A549 (cell line): ENCODE results near the gene UGT1A9. TPM values are rescaled to one million over a fixed set of nuclear protein-coding genes. Genes with fewer than 3 reads are reported as not detected.
A peak's percentile ranks its signal among the peaks of the same experiment; 100 is the strongest.

ENCODE experiments used
- CBX2 ChIP-seq: fragments of 200-600 bp; sonication (generic); IDR thresholded peaks from 2 replicates; pipeline ENCODE4 v1.6.1; 2016; ENCODE audit warnings: low read depth, mild to moderate bottlenecking, borderline replicate concordance
- CBX8 ChIP-seq: fragments of 200-600 bp; sonication (generic); IDR thresholded peaks from 2 replicates; pipeline ENCODE4 v1.6.1; 2016
- CHD2 ChIP-seq: fragments of 150-350 bp; IDR thresholded peaks from 2 replicates; pipeline ENCODE4 v1.6.1; 2014; ENCODE audit warnings: low read length; ENCODE audit not compliant: partially characterized antibody
- EHMT2 ChIP-seq: fragments of 200-600 bp; sonication (generic); IDR thresholded peaks from 2 replicates; pipeline ENCODE4 v1.6.1; 2016; ENCODE audit warnings: antibody characterized with exemption, low read depth, mild to moderate bottlenecking, moderate library complexity
- EP300 ChIP-seq, 2 experiments: fragments of >200 bp; sonication (Bioruptor Twin); formaldehyde crosslinking; IDR thresholded peaks; 2 replicates in 1 of 2; 3 replicates in 1 of 2; pipeline ENCODE4 v1.6.1; 2016 to 2017
- FOSB ChIP-seq: fragments of 250-450 bp; sonication (Bioruptor Pico); IDR thresholded peaks from 2 replicates; pipeline ENCODE4 v1.5.0; 2020; ENCODE audit warnings: mild to moderate bottlenecking, moderate library complexity
- HDAC2 ChIP-seq: fragments of 200-600 bp; sonication (generic); IDR thresholded peaks from 2 replicates; pipeline ENCODE4 v1.6.1; 2016
- HOXB13 ChIP-seq: fragments of 250-450 bp; sonication (Bioruptor Pico); IDR thresholded peaks from 2 replicates; pipeline ENCODE4 v1.5.0; 2020; ENCODE audit warnings: low read depth, mild to moderate bottlenecking, moderate library complexity
- JUN ChIP-seq, 2 experiments: fragments of >200 bp; sonication (Bioruptor Twin); formaldehyde crosslinking; IDR thresholded peaks; 2 replicates in 1 of 2; 3 replicates in 1 of 2; pipeline ENCODE4 v1.6.1; 2016 to 2017
- MAFK ChIP-seq: fragments of 450-650 bp; IDR thresholded peaks from 2 replicates; pipeline ENCODE4 v1.6.1; 2014; ENCODE audit not compliant: partially characterized antibody
- MYC ChIP-seq: IDR thresholded peaks from 2 replicates; pipeline ENCODE4 v1.6.1; 2012; ENCODE audit warnings: mild to moderate bottlenecking, inconsistent platforms, low read length, improper control_type of control experiment, borderline replicate concordance
- NR3C1 ChIP-seq: fragments of >200 bp; sonication (Bioruptor Twin); formaldehyde crosslinking; IDR thresholded peaks from 3 replicates; pipeline ENCODE4 v1.6.1; 2017
- PHF8 ChIP-seq: fragments of 200-600 bp; sonication (generic); IDR thresholded peaks from 2 replicates; pipeline ENCODE4 v1.6.1; 2016; ENCODE audit warnings: low read depth, mild to moderate bottlenecking, antibody characterized with exemption, moderate library complexity, borderline replicate concordance
- POLR2A ChIP-seq: IDR thresholded peaks from 2 replicates; pipeline ENCODE4 v1.6.1; 2012; ENCODE audit warnings: mild to moderate bottlenecking, low read length
- POLR2AphosphoS2 ChIP-seq: conservative IDR thresholded peaks from 2 replicates; pipeline ENCODE4 v1.6.1; 2012; ENCODE audit warnings: low read length, improper control_type of control experiment, inconsistent platforms
- RARB ChIP-seq: fragments of 250-450 bp; sonication (Bioruptor Pico); IDR thresholded peaks from 2 replicates; pipeline ENCODE4 v1.8.0; 2021; ENCODE audit warnings: mild to moderate bottlenecking, moderate library complexity
- RCOR1 ChIP-seq: fragments of 150-350 bp; IDR thresholded peaks from 2 replicates; pipeline ENCODE4 v1.6.1; 2014; ENCODE audit warnings: antibody characterized with exemption, low read length, low read depth
- RNF2 ChIP-seq: fragments of 200-600 bp; sonication (generic); IDR thresholded peaks from 2 replicates; pipeline ENCODE4 v1.6.1; 2016; ENCODE audit warnings: low read depth, mild to moderate bottlenecking, antibody characterized with exemption, moderate library complexity, borderline replicate concordance
- SMC3 ChIP-seq: fragments of >200 bp; sonication (Bioruptor Twin); formaldehyde crosslinking; IDR thresholded peaks from 3 replicates; pipeline ENCODE4 v1.6.1; 2018; ENCODE audit warnings: inconsistent platforms
- SREBF2 ChIP-seq: fragments of 450-650 bp; IDR thresholded peaks from 2 replicates; pipeline ENCODE4 v1.6.1; 2014; ENCODE audit warnings: mild to moderate bottlenecking, moderate library complexity
- TFCP2L1 ChIP-seq: fragments of 250-450 bp; sonication (Bioruptor Pico); IDR thresholded peaks from 2 replicates; pipeline ENCODE4 v1.5.0; 2021; ENCODE audit warnings: mild to moderate bottlenecking
- ZC3H11A ChIP-seq: fragments of 450-650 bp; IDR thresholded peaks from 2 replicates; pipeline ENCODE4 v1.6.1; 2014; ENCODE audit warnings: antibody characterized with exemption, mild to moderate bottlenecking
- ZFP36 ChIP-seq: fragments of 450-650 bp; IDR thresholded peaks from 2 replicates; pipeline ENCODE4 v1.6.1; 2014; ENCODE audit warnings: borderline replicate concordance; ENCODE audit not compliant: partially characterized antibody
- ZNF302 ChIP-seq: fragments of 250-450 bp; sonication (Bioruptor Pico); IDR thresholded peaks from 2 replicates; pipeline ENCODE4 v1.9.0; 2021; ENCODE audit warnings: inconsistent platforms, mild to moderate bottlenecking, moderate library complexity
- ZSCAN20 ChIP-seq: fragments of 250-450 bp; sonication (Bioruptor Pico); IDR thresholded peaks from 2 replicates; pipeline ENCODE4 v1.8.0; 2022; ENCODE audit warnings: mild to moderate bottlenecking, moderate library complexity
- polyA plus RNA-seq, 4 experiments: library from polyadenylated mRNA; depleted of rRNA in 3 of 4; stranded (reverse); fragments of >200 nt; fragmentation: RNase III in 1 of 4; extraction: RNeasy Plus Mini Kit Qiagen cat#74134 plus additional on column Dnase treatment in 1 of 4; gene quantifications; 2 replicates in 3 of 4; 3 replicates in 1 of 4; pipeline ENCODE4 v1.2.3, GENCODE V29; 2011 to 2017
- TF ChIP-seq, protein P1 (sequence below): fragments of >200 bp; sonication (Bioruptor Twin); formaldehyde crosslinking; IDR thresholded peaks from 3 replicates; pipeline ENCODE4 v1.6.1; 2016
- TF ChIP-seq, protein P2 (sequence below): fragments of 250-450 bp; sonication (Bioruptor Pico); IDR thresholded peaks from 2 replicates; pipeline ENCODE4 v1.5.0; 2021; ENCODE audit warnings: mild to moderate bottlenecking, moderate library complexity, borderline replicate concordance
- TF ChIP-seq, protein P3 (sequence below): fragments of 200-600 bp; sonication (generic); IDR thresholded peaks from 2 replicates; pipeline ENCODE4 v1.6.1; 2016; ENCODE audit warnings: antibody characterized with exemption, mild to moderate bottlenecking, moderate library complexity
- TF ChIP-seq, protein P4 (sequence below): IDR thresholded peaks from 2 replicates; pipeline ENCODE4 v1.6.1; 2012
- TF ChIP-seq, protein P5 (sequence below): fragments of 450-650 bp; IDR thresholded peaks from 2 replicates; pipeline ENCODE4 v1.6.1; 2014; ENCODE audit warnings: antibody characterized with exemption
- TF ChIP-seq, protein P6 (sequence below): fragments of >200 bp; sonication (Bioruptor Twin); formaldehyde crosslinking; IDR thresholded peaks from 2 replicates; pipeline ENCODE4 v1.6.1; 2016
- TF ChIP-seq, protein P7 (sequence below): fragments of 250-450 bp; sonication (Bioruptor Pico); IDR thresholded peaks from 2 replicates; pipeline ENCODE4 v1.5.0; 2020; ENCODE audit warnings: low read depth, mild to moderate bottlenecking, moderate library complexity
- TF ChIP-seq, protein P8 (sequence below): IDR thresholded peaks from 2 replicates; pipeline ENCODE4 v1.6.1; 2012; ENCODE audit warnings: low read depth, borderline replicate concordance

The UGT1A9 gene
- polyA plus RNA-seq, 2 of the 4 experiments (the other 2 are of a cell fraction), result 11.0 to 13.1 TPM

DNA sequence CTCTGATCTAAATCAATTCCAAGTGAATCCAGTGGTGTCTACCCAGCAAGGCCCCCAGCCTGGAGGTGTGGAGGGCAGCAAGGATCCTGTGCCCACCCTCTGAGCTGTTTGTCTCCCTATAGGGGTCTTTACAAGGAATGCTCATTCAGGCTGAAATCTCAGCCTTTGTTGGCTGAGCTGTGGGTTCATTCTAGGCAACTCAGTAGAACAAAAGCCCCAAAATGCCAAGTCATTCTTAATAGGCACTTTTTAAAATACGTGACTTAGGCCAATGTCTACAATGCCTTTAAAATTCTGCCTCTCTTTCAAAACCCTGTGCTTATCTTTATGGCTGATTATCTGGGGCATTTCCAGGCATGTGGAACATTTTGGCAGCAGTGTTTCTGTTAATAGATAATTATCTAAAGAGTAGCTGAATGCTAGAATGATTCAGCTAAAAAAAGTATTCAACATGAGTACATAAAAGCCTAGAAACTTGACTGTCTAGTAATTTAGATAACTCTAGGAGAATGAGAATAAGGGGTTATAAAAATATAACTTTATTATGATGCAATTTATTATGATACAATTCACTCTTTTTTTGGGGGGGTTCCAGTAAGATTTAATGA lies 28.4 kb downstream of the UGT1A9 start (continued):
- TF ChIP-seq POLR2AphosphoS2, result no peak
- no peak for TF ChIP-seq RNF2
- TF ChIP-seq, protein P1, sequence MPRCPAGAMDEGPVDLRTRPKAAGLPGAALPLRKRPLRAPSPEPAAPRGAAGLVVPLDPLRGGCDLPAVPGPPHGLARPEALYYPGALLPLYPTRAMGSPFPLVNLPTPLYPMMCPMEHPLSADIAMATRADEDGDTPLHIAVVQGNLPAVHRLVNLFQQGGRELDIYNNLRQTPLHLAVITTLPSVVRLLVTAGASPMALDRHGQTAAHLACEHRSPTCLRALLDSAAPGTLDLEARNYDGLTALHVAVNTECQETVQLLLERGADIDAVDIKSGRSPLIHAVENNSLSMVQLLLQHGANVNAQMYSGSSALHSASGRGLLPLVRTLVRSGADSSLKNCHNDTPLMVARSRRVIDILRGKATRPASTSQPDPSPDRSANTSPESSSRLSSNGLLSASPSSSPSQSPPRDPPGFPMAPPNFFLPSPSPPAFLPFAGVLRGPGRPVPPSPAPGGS, result peak; percentile 96
- no peak for TF ChIP-seq POLR2A
- peak; percentile 100 for TF ChIP-seq MAFK
- no peak for TF ChIP-seq RCOR1
- TF ChIP-seq, protein P2, sequence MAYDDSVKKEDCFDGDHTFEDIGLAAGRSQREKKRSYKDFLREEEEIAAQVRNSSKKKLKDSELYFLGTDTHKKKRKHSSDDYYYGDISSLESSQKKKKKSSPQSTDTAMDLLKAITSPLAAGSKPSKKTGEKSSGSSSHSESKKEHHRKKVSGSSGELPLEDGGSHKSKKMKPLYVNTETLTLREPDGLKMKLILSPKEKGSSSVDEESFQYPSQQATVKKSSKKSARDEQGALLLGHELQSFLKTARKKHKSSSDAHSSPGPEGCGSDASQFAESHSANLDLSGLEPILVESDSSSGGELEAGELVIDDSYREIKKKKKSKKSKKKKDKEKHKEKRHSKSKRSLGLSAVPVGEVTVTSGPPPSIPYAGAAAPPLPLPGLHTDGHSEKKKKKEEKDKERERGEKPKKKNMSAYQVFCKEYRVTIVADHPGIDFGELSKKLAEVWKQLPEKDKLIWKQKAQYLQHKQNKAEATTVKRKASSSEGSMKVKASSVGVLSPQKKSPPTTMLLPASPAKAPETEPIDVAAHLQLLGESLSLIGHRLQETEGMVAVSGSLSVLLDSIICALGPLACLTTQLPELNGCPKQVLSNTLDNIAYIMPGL (CRISPR knock-in tag), result no peak
- no peak for TF ChIP-seq ZC3H11A
- TF ChIP-seq, protein P3, sequence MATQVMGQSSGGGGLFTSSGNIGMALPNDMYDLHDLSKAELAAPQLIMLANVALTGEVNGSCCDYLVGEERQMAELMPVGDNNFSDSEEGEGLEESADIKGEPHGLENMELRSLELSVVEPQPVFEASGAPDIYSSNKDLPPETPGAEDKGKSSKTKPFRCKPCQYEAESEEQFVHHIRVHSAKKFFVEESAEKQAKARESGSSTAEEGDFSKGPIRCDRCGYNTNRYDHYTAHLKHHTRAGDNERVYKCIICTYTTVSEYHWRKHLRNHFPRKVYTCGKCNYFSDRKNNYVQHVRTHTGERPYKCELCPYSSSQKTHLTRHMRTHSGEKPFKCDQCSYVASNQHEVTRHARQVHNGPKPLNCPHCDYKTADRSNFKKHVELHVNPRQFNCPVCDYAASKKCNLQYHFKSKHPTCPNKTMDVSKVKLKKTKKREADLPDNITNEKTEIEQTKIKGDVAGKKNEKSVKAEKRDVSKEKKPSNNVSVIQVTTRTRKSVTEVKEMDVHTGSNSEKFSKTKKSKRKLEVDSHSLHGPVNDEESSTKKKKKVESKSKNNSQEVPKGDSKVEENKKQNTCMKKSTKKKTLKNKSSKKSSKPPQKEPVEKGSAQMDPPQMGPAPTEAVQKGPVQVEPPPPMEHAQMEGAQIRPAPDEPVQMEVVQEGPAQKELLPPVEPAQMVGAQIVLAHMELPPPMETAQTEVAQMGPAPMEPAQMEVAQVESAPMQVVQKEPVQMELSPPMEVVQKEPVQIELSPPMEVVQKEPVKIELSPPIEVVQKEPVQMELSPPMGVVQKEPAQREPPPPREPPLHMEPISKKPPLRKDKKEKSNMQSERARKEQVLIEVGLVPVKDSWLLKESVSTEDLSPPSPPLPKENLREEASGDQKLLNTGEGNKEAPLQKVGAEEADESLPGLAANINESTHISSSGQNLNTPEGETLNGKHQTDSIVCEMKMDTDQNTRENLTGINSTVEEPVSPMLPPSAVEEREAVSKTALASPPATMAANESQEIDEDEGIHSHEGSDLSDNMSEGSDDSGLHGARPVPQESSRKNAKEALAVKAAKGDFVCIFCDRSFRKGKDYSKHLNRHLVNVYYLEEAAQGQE, result no peak
- no peak for TF ChIP-seq EHMT2
- TF ChIP-seq SREBF2, result no peak
- peak; percentile 78 for TF ChIP-seq MYC
- TF ChIP-seq CBX2, result no peak
- peak; percentile 20; the same call in 1 of the 2 replicates for TF ChIP-seq ZSCAN20
- no peak for TF ChIP-seq PHF8
- TF ChIP-seq CHD2, result no peak
- TF ChIP-seq EP300 (IDR thresholded peaks at IDR 0.05), result peak; percentile 100
- TF ChIP-seq RARB, result peak; percentile 14; the same call in 1 of the 2 replicates
- no peak for TF ChIP-seq NR3C1
- no peak for TF ChIP-seq ZFP36
- TF ChIP-seq, protein P4, sequence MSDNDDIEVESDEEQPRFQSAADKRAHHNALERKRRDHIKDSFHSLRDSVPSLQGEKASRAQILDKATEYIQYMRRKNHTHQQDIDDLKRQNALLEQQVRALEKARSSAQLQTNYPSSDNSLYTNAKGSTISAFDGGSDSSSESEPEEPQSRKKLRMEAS, result peak; percentile 87
- TF ChIP-seq, protein P5, sequence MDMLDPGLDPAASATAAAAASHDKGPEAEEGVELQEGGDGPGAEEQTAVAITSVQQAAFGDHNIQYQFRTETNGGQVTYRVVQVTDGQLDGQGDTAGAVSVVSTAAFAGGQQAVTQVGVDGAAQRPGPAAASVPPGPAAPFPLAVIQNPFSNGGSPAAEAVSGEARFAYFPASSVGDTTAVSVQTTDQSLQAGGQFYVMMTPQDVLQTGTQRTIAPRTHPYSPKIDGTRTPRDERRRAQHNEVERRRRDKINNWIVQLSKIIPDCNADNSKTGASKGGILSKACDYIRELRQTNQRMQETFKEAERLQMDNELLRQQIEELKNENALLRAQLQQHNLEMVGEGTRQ, result no peak
- TF ChIP-seq, protein P6, sequence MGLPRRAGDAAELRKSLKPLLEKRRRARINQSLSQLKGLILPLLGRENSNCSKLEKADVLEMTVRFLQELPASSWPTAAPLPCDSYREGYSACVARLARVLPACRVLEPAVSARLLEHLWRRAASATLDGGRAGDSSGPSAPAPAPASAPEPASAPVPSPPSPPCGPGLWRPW, result peak; percentile 45
- TF ChIP-seq JUN (IDR thresholded peaks at IDR 0.05), result peak; percentile 98 to 99
- TF ChIP-seq FOSB (CRISPR knock-in tag), result no peak
- TF ChIP-seq HOXB13 (CRISPR knock-in tag), result no peak
- TF ChIP-seq, protein P7, sequence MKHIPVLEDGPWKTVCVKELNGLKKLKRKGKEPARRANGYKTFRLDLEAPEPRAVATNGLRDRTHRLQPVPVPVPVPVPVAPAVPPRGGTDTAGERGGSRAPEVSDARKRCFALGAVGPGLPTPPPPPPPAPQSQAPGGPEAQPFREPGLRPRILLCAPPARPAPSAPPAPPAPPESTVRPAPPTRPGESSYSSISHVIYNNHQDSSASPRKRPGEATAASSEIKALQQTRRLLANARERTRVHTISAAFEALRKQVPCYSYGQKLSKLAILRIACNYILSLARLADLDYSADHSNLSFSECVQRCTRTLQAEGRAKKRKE (CRISPR knock-in tag), result no peak
- TF ChIP-seq HDAC2, result no peak
- TF ChIP-seq, protein P8, sequence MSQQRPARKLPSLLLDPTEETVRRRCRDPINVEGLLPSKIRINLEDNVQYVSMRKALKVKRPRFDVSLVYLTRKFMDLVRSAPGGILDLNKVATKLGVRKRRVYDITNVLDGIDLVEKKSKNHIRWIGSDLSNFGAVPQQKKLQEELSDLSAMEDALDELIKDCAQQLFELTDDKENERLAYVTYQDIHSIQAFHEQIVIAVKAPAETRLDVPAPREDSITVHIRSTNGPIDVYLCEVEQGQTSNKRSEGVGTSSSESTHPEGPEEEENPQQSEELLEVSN, result peak; percentile 7; the same call in 1 of the 2 replicates
- no peak for TF ChIP-seq TFCP2L1 (CRISPR knock-in tag)
- no peak for TF ChIP-seq CBX8
- TF ChIP-seq ZNF302 (CRISPR knock-in tag), result no peak
- TF ChIP-seq SMC3, result peak; percentile 59; the same call in 2 of the 3 replicates
